GM18907 (cell line): ENCODE data around the gene CRIM1.
A peak's percentile ranks its signal among the peaks of the same experiment; 100 is the strongest.

Source experiments
- ATAC-seq: cut with Tn5 transposase; IDR thresholded peaks from one replicate; pipeline ENCODE4 v1.9.1; 2021; ENCODE audit warnings: mild to moderate bottlenecking, moderate library complexity; ENCODE audit not compliant: unreplicated experiment

Gene CRIM1

DNA sequence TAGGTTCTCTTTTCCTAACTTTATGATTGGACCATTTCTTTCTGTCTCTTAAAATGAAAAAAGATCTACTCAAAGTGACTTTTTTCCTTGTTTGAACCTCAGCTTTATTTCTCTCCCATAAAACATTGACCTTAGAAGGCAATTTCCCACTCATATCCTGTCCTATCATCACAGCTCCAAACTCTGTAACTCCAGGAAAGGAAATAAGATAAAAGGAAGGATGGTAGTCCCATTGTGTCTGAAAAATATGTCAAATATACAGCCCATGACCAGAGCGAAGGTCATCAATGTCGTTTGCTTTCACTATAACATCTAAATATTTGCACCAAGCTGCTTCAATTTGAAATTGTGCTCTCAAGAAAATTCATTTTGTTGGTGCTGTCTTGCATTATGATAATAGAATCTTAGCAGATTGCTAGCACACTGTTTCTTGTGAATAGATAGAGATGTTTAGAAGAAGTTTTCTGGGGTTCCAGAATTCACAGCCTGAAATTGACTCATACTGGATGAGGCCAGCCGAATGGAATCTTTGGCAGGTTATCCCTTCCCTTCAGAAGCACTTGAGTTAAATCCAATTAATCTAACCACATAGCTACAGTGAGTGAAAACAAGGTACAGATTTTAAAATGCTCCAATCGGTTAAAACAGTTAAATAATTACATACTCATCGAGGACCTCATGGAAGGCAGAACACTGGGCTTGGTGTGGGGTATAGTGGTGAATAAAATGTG is 95.1 kb downstream of the CRIM1 start:
- no peak for ATAC-seq

DNA sequence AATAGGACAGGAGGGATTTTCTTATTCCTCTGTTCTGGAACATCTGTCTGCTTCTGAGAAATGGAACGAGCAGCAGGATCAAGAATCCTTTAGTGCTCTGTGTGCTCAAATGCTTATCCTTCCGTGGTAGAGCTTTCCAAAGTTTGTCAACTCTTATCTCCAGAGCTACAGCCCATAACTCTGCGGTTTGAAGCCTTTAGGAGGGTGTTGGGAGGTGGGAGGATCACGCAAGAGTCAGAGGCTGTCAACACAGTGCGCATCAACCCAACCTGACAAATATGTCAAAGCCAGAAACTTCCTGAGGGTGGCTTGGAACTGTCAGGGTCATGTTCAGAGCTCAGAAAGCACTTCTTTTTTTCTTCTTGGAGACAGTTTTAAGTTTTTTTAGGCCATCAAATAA is 95.9 kb downstream of the CRIM1 start:
- ATAC-seq: no peak

DNA sequence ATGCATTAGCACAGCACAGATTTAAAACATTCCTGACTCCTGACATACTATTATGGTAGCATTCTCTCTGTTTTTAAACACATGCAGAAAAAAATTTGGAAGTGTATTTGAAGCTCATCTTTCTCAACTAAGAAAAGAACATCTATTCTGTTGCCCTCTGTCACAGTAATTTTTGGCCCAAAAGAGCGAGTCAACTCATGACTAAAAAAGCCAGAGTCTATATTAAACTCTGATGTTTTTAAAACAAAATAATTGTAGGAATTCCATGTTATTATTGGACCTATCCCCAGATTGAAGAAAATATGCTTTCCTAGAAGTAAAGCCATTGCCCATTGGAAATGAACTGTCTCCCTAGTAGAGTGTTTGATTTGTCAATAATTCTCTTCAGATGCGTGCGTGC is 96.7 kb downstream of the CRIM1 start:
- ATAC-seq: no peak

DNA sequence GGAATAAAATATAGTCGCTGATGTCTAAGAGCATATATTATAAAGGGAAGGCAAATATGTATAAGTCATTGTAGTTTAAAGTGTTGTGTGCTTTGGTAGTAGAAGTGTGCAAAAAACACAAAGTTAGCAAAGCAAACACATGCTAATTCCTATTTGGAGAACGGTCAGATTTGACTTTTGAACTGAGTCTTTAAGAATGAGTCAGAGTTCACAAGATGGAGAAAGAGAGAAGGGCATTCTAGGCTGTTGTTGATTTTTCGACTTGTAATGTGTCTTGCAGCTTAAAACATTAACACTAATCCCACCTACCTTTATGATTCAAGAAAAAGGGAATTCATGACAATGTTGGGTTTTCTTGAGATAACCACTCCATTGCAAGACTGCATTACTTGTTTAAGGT is 98.1 kb downstream of the CRIM1 start:
- ATAC-seq: no peak

DNA sequence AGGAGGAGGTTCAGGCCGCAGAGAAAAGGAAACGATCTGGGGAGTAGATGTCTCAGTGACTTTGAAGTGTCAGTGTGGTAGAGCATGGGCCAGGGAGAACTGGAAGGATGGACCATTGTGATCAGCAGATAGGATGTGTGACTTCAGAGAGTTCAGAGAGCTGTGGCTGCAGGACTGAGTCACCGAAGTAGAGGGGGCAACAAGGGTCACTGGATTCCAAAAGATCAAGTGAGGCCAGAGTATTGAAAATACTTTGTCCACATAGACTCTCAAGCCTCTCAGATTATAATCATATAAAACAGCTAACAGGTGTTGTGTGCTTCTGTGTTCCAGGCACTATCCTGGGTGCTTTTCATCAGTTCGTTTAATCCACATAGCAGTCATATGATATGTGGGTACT is 99.4 kb downstream of the CRIM1 start:
- ATAC-seq: no peak

DNA sequence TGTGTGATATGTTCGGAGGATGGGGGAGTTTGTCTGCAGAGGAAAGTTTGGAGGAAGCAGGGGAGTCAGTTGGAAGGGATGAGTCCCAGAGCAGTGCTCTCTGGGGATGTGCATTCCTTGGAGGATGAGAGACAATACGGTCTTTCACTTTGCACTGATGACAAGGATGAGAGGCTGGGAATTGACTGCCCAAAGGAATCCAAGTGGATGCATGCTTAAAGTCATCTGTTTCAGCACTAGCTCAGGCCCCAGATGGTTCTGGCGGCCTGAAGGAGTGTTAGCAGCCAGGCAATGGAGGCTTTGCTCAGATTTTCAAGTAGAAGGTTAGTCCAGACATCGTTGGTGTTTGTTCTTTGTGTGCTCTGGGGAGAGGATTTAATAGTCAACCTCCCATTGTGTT is 100.2 kb downstream of the CRIM1 start:
- no peak for ATAC-seq

DNA sequence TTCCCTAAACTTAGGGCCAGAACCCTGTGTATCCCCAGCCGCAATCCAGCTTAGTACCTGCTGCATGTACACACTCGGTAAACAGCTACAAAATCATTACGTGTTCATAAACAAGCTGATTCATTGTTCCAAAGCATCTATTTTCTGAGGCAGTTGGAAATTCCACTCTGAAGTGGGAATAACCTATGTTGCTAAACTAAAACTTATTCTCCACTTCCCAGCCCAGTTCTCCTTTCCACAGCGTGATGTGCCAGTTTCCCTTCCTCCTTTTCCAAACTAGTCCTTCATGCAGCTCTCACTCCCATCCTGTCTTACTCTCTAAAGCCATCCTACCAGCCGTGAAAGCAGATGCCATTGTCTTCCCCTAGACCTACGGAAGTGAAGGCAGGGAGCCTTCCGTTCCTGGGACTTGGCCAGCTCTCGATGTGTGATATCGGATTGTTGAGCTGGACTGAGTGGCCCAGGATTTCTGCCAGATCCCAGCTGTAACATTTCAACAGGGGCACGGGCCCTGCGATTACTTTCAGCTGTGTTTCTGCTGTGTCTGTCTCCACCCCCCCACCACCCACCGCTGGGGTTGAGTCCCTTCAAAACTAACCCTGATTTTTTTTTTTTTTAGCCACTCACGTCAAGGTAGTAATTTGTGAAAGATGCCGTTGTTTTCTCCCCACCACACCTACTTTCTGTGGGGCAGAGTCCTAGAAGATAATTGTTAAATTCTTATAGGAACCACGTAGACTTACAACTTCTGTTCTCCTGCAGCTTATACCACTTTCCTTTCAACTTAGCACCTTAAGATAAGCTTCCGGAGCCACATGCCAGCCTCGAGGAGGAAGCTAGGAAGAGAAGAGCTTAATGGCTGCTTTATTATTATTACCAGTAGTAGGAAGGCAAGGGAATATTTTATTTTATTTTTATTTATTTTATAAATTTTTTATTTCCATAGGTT is 100.9 kb downstream of the CRIM1 start:
- ATAC-seq: no peak

DNA sequence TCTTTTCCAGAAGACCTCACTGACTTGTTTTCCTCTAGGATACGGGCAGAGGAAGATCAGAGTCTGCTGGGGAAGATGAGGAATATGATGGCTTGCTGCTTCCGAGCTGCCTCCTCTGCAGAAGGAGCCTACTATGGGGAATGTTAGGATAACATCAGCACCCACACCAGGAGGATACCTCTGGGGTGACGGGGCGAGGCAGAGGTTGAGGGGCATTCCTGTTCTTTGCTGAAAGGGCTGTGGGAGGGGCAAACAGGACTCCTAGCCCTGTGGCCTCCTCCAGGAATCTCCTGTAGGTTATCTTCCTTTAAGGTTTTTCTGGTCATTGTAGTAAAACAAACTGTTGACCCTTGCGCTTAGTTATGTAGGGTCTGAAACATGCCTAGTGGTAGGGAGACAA is 102.5 kb downstream of the CRIM1 start:
- ATAC-seq: no peak

DNA sequence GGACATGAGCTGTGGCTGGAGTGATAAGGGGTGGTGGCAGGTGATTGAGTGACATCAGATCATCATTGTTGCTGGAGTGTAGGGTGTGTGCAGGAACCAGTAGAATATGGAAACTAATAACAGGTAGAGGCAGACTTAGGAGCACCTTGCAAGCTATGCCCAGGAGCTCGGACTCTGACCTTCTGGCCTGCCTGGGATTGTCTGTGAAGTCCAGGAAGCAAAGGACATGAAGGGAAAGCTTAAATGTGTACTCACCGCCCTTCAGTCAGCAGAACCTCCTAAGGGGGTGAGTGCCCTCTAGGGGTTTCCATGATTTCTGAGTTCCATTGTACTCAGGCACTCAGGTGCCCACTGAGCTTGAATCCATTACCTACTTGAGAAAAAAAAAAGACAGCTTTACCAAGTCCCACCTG is 104.2 kb downstream of the CRIM1 start:
- ATAC-seq: no peak

DNA sequence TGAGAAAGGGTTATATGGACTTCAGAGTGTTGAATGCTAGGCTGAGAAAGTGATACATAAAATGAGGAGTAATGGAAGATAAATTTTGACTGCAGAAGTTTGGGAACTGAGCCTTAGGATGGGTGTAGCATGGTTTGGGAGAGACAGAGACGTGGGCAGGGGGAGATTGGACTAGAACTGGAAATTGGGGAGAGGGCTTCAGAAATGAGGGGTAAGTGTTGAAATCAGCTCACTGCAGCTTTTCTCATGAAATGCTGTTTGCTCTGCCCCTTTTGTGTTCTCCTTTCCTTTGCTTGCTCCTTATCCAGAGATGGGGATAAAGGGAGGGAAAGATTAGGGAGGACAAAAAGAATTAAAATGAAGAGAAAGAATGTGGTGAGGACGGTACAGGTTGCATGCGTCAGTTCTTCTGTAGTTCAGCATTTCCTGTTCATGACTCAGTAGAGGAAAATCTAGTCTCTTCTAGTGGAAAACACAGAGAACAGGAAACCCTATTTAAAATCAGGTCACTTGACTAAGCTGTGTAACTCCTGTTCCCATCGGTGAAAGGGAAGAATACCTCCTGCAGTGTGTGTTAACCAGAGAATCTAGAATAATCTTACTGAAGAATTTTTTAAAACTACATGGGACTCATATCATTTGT is 105.6 kb downstream of the CRIM1 start:
- peak; percentile 81 for ATAC-seq

DNA sequence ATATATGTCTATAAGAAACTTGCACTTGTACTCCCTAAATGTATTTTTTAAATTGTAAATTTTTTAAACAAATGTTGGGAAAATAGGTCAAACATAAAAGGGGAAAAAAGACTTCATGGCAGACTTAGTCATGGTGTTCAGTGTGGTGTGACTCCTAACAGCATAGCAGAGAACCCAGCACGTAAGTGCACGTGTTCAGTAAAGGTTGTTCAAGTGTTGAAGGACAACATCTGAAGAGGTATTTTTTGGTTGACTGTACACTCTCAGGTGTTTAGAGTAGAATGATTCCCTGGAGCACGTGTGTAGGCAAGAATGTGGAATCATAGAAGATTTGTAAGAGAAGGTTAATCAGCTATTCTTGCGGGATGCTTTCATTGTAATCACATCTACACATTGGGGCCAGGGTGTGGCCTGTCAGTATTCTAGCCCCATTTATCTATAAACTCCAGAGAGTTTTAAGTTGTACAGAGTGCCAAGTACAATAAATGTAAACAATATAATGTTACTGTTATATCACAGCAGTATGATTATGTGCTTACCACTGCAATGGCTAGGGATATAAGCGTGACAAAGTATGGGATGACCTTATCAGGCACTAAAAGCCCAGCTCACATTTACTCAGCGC is 106.8 kb downstream of the CRIM1 start:
- ATAC-seq: no peak

DNA sequence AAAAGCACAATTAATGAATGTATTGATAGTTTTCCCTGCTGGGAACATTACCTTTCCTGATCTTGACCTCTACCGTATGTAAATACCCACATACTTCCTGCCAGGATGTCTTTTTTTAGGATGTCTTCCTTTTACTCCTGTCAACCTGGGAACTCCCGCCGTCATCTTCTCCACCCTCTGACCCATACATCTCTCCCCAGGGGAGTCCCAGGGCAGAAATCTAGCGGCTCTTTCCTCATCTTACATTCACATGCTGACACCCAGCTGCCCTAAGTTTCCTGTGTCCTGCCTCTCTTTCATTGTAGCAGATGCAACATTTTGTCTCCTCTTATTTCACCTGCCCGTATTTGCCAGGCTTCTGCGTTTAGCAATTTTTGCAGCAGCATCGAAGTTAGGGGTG is 107.8 kb downstream of the CRIM1 start:
- ATAC-seq: no peak

DNA sequence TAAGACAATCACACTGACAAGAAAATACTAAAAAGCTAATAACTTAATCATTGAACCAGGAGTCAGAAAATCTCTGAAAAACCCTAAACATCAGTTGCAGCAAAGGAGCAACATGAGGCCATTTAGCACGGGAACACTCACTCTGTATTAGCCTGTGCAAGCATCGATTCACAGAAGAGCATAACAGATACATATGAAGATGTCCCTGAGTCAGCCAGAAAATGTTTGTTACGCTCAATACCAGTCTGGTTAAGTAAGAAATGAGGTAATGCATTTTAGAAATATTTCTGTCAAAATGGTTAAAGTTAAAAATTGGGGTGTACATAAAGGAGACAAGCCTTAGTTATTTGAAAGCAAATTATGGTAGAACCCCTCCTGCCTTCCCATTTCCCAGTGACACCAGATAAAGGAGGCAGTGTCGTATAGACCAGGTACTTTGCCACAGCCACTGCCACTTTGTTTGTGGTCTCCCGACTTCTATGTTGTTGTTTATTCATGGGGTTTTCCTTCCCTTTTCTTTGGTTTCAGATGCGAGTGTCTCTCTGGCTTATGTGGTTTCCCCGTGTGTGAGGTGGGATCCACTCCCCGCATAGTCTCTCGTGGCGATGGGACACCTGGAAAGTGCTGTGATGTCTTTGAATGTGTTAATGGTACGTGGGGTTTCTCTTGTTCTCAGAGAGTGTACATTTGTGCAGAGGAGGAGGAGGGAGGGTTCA is 108.6 kb downstream of the CRIM1 start:
- ATAC-seq: no peak

DNA sequence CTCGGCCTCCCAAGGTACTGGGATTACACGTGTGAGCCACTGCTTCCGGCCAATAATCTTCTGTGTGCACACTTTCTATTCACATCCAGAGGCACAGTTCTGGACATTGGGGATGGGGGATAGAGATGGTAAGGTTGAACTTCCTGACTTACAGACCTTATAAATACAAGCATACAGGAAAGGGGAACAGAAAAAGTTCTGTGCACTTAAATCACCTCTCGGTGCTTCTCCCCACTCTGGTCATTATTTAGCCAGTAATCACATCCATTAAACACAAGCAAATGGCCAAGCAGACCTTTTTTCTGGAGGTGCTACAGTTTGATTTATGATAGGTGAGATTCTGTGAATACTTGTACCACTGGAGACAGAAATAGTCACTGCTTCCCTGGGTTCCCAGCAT is 110.6 kb downstream of the CRIM1 start:
- peak; percentile 40 for ATAC-seq

DNA sequence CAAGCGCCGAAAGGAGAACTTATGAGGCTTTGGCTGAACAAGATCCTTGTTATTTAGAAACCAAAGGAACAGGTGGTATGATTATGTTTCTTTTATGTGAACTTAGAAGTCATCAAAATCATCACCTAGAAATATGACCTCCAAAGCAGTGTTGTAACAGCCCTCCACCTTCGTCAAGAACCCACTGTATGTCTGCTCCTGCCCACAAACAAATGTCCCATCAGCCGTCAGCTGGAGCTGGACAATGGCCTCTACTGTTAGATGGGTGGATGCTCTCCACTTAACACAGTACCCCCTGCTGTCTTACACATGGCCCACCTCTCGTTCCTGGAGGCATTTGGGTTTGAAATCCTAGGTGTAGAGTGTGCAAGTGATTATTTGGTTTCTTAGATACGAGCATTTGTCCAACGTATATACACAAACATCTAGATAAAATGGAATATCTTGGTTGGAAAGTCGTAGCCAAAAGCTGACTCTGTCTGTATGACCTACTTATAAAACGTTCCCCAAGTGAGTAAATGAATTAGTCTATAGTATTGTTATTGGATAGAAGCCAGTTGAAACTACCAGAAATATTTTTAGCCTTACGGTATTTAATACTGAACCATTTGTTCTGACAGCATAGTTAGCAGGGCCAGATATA is 113.0 kb downstream of the CRIM1 start:
- ATAC-seq: no peak

DNA sequence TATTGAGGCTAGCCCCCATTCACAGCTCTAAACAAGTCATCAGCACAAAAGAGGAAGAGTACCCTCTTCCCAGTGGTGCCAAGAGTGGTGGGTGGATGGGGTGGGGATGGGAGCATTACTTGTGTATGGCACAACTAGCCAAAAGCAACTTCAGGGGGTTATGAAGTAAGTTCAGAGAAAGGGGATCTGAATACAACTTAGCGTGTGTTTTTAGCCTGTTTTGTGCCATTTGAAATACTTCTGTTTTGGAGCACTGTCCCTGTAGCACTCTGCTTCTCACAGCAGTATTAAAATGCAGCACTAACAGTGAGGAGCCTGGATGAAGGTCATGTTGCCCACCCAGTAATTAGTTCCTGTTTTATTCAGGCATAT is 113.5 kb downstream of the CRIM1 start:
- ATAC-seq: no peak

DNA sequence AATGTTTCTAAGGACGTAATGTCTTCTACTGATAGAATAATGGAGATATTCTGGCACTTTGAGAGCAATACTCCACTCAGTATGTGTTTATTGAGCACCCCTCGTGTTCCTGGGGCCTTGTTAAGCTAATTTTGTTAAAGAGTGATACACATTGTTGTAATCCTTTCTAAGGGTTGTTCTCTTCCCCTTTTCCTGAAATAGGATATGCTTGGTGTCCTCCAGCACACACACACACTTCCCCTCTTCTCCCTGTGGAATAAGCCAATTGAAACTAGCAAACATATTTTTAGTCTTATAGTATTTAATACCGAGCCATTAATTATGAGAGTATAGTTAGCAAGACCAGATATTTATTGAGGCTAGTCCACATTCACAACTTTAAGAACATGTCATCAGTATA is 114.1 kb downstream of the CRIM1 start:
- ATAC-seq: no peak

DNA sequence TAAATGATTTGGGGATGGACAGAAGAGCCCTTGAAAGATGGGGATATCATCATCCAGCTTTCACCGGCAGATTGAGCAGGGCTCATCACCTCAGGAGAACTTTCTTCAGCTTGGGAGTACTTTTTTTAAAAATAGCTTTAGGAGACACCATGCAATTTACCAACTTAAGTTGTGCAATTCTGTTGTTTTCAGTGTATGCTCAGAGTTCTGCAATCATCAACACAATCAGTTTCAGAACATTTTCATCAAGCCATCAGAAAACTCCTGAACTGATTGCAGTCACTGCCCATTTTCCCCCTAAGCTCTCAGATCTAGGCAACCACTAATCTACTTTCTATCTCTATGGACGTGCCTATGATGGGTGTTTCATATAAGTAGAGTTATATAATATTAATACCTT is 117.7 kb downstream of the CRIM1 start:
- ATAC-seq: no peak

DNA sequence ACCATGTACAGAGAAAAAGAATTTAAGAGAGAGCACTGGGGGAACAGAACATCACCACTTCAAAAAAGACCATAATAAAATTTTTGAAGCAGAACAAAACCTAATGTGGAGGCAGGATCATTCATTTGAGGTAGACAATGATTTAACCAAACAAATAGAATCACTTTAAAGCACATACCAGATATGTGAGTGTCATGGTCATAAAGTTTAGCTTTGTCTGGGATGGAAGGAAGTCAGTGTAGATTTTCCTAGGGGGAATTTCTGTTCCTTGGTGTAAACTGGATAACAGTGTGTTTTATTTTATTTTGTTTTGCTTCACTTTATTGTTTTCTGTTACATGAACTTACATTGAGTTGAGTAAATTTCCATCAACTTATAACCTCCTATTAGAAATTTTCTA is 120.8 kb downstream of the CRIM1 start:
- ATAC-seq: no peak

DNA sequence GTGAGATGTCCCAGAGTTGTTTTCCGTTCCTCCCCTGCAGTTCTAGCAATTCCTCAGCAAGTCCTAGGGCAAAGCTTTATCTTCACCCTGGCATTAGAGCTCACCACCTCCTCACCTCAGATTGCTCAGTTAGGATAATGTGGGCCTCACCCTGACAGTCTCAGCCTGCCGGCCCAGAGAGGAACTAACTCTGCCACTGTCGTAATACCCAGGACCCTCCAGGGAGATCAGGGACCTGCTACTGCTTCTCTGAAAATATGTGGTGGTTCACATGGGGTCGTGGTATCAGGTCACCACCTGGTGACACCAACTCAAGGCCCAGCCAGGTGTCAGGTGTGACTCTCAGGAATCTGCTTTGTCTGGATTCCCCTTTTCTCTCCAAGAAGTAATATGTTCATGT is 121.7 kb downstream of the CRIM1 start:
- ATAC-seq: no peak
